HG02870 (cell line): ENCODE data around the gene DHX8.

Experiments used
- ATAC-seq: cut with Tn5 transposase; IDR thresholded peaks from one replicate; pipeline ENCODE4 v1.9.1; 2021; ENCODE audit warnings: mild to moderate bottlenecking, moderate library complexity; ENCODE audit not compliant: unreplicated experiment

The DHX8 gene

DNA sequence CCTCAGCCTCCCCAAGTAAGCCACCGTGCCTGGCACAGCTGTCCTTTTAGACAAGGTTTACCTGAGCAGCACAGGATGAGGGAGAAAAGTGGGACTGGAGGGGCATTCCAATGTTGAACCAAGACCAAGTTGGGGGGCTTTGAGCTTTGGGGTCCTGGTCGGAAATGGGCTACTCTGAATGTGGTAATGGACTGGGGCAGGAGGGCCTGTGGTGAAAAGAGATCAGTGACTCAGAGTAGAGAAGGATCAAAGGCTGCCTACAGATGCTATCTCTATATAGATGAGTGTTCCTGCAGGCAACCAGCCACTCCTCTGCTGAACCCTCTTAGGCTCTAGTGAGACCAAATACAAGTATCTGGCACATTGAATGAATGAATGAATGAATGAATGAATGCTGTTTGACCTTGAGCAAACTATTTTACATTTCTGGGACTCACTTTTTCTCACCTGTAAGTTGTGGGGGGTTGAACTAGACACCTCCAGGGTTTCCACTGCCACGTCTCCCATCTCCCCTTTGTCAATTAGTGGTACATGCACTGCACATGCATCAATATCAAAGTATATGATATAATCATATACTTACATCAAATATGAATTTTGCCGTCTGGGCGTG lies 88.7 kb downstream of the DHX8 start:
- ATAC-seq, result no peak

DNA sequence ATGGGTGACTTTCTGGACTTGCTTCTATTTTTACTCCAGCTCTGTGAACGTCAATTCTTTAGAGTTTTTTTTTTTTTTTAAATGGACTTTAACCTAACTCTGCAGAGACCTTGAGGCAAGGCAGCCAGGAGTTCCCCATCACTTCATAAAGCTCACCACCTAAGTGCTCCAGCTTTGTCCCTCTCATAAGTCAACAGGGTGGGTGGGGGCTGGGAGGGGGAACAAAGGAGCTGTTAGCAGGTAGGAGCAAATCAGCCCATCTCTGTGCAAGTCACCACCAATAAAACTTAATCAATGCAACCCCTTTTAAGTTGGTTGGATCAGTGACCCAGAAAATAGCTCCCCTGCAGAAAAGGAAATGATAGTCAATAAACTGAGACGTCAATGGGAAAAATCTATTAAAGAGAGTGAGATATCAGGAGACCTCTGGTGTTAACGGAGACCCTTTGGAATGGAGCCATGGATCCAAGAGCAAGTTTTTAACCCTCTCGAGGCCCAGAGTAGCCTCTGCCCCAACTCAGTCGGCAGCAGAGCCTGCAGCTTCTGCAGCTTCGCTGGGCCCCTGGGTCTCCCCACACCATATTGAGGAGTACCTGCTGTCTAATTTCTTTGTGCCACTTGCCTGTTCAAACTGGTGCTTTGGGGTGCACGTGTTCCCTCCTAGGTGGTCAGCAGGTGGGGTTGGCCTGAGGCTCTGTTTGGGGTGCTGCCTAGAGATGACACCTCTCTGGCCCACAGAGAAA lies 90.0 kb downstream of the DHX8 start:
- no peak for ATAC-seq

DNA sequence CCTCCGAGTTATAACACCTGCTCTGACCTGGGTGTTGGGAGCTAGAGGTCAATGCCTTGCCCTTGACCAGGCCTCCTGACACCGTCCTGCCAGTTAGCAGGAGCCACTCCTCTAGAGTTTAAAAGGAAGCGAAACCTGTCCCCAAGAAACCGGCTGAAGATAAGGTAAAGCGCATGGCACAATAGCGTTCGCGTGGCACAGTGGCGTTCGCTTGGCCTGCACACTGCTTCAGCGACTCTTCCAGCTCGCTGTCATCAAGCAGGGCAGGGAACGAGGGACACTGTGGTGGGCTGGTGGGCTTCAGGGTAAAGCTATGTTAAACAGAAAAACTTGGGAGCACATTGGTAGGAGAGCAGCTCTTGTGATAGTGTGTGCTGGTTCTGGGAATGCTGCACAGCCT lies 90.6 kb downstream of the DHX8 start:
- no peak for ATAC-seq

DNA sequence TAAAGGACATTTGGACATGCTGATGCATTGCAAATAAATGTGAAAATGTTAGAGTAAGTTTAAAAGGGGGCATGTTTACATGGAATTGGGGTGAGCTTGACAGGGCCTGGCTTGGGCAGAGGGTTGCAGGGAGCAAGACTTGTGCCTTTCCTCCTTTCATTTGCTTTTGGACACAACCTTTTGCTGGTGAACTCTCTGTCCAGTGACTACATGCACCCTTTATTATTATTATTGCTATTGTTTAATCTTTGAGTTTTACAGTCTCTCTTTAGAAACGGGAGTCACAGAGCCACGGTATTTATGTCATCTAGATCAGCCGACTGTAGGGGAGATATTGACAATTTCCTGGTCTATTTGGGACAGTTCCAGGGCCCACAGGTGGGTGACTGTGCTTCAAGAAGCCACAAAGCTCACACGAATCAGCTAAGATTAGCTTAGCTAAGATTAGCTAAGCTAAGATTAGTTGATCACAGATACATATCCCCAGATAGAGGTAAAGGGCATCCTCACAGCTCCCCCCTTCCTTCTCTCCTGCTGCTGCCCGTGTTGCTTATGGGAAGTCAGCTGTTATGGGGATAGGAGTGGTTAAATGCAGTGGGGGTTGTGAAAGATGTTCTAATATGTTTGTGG lies 91.2 kb downstream of the DHX8 start:
- ATAC-seq, result no peak
